Middle frontal gyrus (tissue), 1 donor: ENCODE results near the gene PTPRG.

Experiments used
- DNase-seq: peaks from one replicate; pipeline ENCODE4 v3.0.0-alpha.2; 2015; ENCODE audit warnings: low spot score; ENCODE audit errors: extremely low spot score

Gene PTPRG

GRCh38 chr3:62209101-62209500 is 647.7 kb downstream of the PTPRG start:
- no peak for DNase-seq

GRCh38 chr3:62210011-62210410 is 648.6 kb downstream of the PTPRG start:
- DNase-seq, result no peak

GRCh38 chr3:62211675-62212429 is 650.5 kb downstream of the PTPRG start:
- DNase-seq, result no peak

- no peak for DNase-seq
Observed at GRCh38 chr3:62214850-62215249, 653.5 kb downstream of the PTPRG start.

GRCh38 chr3:62220616-62221015 is 659.2 kb downstream of the PTPRG start:
- no peak for DNase-seq

GRCh38 chr3:62225051-62225450 is 663.7 kb downstream of the PTPRG start:
- DNase-seq, result no peak

- no peak for DNase-seq
Observed at GRCh38 chr3:62226601-62227339, 665.4 kb downstream of the PTPRG start.

- no peak for DNase-seq
Observed at GRCh38 chr3:62228467-62228866, 667.1 kb downstream of the PTPRG start.

- DNase-seq, result no peak
Observed at GRCh38 chr3:62229211-62229610, 667.8 kb downstream of the PTPRG start.

GRCh38 chr3:62229908-62230307 is 668.5 kb downstream of the PTPRG start:
- DNase-seq, result no peak

- no peak for DNase-seq
Observed at GRCh38 chr3:62233065-62233464, 671.7 kb downstream of the PTPRG start.

GRCh38 chr3:62236016-62236415 is 674.6 kb downstream of the PTPRG start:
- no peak for DNase-seq

GRCh38 chr3:62237286-62237948 is 676.0 kb downstream of the PTPRG start:
- DNase-seq, result no peak

GRCh38 chr3:62238003-62238402 is 676.6 kb downstream of the PTPRG start:
- DNase-seq, result no peak

- no peak for DNase-seq
Observed at GRCh38 chr3:62238431-62238830, 677.1 kb downstream of the PTPRG start.

GRCh38 chr3:62241279-62241678 is 679.9 kb downstream of the PTPRG start:
- DNase-seq, result no peak

GRCh38 chr3:62242831-62243509 is 681.6 kb downstream of the PTPRG start:
- DNase-seq, result no peak

GRCh38 chr3:62246094-62246493 is 684.7 kb downstream of the PTPRG start:
- no peak for DNase-seq

- DNase-seq, result no peak
Observed at GRCh38 chr3:62246985-62247384, 685.6 kb downstream of the PTPRG start.

- DNase-seq, result no peak
Observed at GRCh38 chr3:62248734-62249483, 687.5 kb downstream of the PTPRG start.

- DNase-seq, result no peak
Observed at GRCh38 chr3:62249484-62249776, 688.1 kb downstream of the PTPRG start.
